GM18861 (cell line): ENCODE results near the gene BMPER.

ENCODE experiments used
- ATAC-seq: cut with Tn5 transposase; IDR thresholded peaks from one replicate; pipeline ENCODE4 v1.9.1; 2021; ENCODE audit not compliant: unreplicated experiment

Gene BMPER

DNA sequence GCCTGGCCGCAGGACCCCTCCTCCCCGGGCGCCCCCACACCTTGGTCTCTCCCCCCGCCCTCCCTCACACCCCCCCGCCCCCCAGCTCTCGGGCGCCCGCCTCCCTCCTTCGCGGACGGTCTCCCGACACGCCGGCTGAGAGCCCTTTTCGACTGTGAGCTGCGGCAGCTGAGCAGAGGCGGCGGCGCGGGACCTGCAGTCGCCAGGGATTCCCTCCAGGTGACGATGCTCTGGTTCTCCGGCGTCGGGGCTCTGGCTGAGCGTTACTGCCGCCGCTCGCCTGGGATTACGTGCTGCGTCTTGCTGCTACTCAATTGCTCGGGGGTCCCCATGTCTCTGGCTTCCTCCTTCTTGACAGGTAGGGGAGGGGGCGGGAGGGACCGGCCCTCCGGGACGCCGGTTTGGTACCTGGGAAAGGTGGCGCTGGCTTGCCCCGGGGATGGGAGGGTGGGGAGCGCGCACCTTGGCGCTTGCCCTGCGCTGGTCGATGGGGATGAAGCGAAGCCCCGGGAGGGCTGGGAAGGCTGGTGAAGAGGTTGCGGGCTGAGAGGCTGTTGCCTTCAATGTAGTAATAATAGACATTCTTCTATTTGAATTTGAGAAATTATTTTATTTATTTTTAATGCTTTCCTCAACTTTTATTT is at the start of gene BMPER:
TSS of gene BMPER (plus strand) at position 151 of the 644 bp plus-strand sequence. CDS start at position 226, 75 bp downstream.
- no peak for ATAC-seq

DNA sequence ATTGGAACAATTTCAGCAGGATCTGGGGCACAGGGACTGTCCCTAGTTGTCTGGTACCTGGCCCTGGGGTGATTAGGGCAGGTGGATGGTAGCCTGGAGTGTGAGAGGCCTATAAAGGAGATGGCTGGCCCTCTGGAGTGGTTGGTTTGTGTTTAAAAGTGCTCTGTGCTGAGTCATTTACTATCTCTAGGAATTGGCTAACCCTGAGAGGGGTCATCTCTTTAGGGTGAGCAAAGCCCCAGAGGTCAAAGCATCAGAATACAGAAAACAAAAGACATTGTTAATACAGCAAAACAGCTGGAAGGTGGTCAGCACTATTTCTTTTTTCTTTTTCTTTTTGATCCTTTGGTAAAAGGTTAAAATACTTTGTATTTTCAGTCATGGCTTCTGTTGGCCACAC is 43.4 kb upstream of the BMPER start:
- no peak for ATAC-seq

DNA sequence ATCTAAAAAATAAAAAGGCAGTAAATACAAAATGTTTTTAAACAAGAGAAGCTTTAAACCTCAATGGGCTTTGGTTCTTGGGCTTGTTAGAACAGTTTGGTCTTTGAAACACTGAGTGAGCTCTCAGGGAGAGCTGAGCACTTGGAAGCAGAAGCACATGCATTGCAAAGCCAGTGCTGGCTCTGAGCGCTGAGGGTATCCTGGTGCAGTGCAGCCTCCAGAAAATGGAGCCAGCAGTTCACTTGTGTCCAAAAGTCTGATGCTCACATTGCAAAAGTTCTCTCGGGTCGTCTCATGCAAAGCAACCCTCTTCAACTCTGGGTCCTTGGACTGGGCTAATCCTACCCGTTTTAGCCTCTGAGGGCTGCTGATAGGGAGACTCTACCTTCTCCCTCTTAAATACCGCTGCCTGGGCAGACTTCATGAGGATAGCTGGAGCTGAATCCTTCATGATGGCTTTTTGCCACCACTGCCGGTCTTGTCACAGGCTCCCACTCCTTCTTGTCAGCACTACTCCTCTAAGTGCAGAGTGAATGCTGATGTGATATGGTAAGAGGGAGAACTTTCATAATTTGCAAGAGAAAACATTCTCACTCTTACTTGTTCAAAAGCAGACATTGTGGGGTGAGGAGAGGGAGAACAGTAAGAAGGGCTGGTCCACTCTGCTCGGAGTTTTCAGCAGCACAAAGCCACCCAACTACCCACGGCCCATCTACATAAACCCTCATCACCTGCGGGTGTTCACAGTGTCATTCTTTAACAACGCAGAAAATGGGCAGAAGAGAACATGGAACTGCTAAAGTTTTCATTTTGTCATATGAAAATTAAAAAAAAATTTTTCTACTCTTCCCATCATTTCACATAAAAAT is 42.2 kb upstream of the BMPER start:
- no peak for ATAC-seq

DNA sequence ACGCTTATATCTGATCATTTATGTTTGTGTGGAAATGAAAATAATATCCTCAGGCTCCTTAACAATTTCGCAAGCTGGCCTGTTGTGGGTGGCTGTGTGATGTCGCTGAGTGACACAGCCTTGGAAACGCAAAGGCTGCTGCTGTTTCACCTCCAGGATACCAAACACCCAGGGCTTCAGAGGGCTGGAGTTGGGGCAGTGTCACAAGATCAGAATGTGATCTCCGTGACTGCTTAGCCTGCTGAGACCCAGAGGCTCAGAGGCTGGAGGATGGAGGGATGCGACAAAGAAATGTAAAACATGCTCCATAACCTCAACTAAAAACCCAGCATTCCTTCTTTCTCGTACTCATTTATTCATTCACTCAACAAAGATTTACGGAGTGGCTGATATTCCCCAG is 37.2 kb upstream of the BMPER start:
- no peak for ATAC-seq

DNA sequence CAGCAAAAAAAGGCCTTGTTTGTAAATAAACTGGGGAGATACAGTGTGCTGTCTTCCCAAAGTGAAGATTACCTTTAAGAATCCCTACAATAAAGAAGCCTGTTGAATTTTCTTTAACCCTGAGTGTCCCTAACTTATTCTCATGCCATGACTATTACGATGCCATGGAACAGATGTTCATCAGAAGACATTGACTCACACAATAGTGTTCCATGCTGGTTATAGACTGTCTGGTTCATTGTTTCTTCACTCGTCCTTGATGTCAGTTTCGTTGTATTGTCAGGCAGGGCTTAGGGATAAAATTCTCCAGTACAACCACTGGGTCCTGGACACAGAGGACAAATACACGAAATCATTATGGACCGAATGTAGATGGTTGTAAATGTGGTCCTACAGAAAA is 36.2 kb upstream of the BMPER start:
- no peak for ATAC-seq

DNA sequence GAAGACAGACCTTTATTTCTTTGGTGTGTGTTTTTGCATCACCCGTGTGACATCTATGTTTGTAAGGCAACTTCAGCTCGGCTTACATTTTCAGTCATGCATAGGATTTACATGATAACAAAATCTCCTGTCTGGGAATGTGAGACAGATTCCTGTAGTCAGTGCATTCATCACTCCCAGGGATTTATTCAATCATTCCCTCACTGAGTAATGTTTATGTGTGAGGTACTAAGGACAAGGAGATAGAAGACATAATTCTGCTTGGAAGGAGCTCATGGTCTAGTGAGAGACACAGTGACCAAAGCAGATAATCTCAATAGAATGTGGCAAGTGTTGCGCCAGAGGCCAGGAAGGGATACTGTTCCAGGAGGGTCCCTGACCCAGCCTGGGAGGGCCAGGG is 35.2 kb upstream of the BMPER start:
- no peak for ATAC-seq

DNA sequence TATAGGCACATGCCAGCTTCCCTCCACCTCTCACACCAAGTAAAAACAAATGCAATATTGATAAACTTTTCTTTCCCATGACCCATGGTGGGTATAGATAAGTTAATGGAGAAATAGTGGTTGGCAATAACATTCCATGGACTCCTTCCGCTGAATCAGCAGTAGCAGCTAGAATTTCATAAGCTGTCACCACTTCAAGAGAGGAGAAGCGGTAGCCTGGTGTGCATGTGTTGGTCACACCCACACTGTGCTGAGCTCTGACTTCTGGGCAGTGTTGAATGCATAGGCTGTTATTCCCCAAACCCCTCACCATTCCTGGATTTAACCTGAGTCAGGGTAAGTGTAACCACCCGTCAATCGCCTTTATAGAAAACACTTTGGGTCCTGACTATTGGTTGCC is 32.5 kb upstream of the BMPER start:
- ATAC-seq: no peak

DNA sequence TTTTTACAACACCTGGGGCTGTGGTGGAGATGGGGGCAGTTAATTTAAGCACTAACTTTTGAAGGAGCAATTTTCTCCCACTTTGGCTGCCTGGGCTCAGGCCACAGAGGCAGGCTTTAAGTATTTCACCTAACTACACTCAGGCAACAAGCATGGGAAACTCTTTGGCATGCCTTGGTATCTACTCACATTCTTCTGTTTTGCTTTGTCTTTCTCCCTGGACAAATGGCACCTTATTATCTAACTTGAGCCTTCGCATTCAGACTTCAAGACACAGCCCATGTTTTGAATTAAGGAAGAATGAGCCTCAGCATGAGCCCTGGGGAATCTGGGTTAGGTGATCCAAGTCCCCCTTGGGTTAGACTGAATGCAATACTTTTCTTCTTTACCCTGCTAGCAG is 31.8 kb upstream of the BMPER start:
- ATAC-seq: no peak

DNA sequence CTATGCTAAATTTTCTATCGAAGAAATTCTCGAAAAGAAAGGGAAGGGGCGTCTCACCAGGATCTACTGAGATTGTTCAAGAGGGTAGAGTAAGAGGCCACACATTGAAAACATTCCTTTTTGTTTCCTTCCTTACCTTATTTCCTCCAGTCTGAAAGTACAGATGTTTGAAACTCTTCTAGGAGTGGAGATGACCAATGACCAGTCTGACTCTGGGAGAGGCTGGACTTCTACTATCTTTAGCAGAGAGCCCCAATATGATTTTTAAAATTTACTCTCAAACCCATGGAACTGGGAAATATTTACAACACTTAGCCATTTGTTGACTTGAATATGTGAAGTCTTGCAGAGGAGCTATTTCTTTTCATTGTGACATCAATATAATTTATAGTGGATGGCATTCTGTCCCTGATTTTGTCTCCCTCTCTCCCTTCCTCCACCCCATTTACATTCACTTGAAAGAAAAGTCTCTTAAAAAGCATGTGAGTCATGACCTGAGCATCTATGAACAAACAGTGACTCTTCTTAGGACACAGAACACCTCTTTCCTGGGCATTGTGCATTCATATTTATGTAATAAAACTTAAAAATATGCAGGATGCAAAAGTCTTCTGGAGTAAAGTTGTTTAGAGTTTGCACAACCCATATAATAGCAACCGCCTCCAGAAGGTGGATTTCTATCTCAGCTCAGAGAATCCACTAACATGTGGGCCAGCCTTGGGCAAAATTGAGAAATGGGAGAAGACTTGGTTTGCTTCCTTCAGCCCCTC is 31.2 kb upstream of the BMPER start:
- ATAC-seq: no peak

DNA sequence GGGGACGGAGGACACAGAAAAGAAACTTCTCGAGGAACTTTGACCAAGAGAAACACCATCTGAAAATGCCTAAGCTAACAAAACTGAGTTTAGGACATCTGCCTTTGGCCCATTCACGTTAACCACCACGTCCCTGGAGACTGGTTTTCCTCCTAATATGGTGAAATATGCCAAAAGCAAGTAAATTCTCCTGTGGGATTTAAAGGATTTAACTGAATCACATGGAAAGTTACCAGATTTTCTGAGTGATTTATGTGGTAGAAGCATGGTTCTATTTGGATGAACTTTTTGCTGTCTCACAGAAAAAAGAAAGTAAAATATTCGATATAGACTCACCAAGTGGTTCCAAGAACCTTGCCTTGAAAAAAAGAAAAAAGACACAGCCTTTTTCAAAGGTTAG is 30.4 kb upstream of the BMPER start:
- no peak for ATAC-seq

DNA sequence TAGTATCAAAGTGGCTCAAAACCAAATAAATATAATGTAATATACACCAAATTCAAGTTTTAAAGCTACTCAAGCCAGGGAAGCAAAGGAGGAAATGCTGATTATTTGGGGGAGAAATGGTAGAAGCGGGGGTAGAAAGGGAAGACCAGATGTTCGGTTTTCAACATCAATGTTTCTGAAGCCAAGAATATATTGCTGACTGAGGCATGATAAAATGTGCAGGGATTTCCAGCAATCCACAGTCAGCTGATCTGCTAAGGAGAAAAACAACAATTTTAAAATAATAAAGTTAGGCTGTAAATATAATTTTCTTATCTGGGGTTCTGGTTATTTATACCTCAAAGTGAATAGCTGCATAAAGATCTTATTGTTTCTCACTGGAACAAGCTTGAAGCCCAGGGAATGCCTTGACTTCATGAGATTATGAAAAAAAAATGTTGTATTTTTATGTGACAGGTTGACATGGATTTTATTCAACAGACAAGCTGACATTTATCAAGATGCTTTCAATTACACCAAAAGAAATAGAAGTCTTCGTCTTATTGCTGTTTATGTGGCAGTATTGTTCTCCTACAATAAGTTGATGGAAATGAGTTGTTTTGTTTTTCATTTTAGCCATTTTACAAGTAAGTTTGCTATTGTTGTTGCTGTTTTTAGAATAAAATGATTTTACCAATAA is 28.6 kb upstream of the BMPER start:
- ATAC-seq: no peak

DNA sequence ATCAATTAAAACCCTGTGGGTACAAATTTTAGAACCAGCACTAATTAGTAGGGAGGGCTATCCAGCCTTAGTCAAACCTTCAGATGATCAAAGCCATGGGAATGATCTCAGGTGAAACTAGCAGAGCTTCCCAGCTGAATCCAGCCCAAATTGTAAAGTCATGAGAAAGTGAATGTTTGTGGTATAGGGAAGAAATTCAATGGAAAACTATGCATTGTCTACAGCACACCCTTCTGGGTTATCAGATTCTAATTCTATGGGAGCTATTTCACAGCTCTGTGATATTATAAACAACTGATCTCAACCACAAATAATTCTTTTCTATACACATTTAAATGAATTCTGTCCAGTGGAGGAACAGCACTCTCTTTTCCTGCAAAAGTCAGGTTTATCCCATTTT is 24.6 kb upstream of the BMPER start:
- ATAC-seq: no peak

DNA sequence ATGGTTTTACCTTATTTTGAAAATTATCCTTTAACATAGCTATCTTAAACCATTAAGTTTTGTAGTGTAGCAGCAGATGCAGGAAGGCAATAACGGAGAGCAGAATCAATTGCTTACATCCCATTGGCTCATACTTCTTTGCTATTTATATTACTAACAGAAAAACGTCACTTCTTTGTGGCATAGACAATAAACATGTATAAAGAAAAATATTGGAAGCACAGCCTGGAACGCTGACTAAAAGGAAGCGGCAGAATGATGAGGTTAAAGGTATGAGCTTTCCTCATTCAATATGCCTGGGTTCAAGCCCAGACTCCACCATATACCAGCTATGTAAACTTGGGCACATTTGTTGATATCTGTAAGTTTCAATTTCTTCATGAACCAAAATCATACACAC is 24.0 kb upstream of the BMPER start:
- no peak for ATAC-seq

DNA sequence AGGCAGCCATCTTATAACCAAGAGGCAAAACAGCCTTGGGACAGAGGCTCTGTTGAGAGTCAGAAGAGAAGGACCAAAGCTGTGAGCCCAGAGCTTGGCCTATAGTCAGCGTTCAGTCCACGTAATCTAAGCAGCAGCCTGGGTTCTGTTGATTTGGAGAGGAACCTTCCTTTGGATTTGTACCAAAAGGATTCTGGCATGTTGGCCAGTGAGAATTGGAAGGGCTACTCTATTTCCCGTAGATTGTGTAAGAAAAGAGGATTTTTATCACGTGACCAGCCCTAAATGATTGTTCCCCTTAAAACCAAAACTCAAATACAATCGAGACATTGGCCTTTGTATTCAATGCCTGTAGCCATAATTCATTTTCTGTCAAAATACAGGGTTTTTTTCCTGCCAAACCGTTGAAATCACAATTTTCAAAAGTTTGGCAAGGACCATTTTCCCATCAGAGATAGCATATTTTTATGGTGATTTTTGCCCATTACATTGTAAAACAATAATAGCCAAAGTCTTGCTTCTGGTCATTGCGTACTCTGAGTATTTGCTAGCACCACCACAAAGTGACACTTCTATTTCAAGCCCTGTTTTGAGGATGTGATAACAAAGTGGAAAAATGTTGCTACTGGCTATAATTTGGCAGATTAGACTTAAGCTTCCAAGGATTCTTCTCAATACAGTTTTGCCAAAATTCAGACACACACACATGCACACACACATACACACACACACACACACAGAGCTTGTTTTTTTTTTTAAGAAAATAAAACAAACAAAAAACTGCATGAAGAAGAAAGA is 23.1 kb upstream of the BMPER start:
- ATAC-seq: no peak

DNA sequence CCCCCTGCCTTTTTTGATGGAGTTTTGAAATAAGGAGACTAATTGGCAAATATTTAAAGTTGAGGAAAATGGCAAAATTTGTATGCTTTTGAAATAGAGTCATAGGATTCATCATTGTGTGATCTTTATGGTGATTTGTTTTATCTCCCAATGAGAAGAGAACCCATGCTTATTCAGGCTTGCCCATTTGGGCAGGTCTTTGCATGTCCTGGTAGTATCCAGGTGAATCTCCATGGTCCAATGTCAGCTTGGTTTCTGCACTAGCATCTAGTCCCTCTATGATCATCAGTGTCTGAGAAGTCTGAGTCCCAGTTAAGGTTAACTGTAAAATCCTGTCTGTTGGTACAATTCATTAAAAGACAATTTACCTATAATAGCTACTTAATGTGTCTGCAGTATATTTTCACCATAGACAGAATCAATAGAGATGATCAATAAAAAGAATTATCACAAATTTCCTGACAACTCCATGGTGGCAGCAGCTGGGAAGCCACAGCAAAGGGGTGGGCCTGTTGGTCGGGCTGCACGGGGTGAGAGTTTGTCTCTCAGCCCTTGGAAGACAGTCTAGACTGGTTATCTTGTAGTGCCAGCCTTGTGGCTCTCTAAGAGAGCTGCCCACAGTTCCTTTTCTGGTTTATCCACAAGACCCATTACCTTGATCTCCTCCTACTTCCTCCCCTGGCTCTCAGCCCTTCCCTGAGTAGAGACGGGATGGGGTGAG is 22.2 kb upstream of the BMPER start:
- ATAC-seq: no peak

DNA sequence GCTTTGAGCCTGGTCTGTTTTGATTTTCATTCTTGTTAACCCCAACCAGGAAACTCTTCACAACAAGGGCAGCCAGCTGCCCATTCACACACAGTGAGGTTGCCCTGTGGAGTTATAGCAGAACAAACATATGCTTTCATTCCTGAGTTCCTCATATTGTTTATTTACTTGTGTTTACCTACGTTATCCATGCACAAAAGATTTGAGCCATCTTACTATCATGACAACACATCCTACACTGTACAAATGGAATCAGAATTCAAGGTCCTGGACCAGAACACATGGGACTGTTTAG is 21.7 kb upstream of the BMPER start:
- ATAC-seq: no peak

DNA sequence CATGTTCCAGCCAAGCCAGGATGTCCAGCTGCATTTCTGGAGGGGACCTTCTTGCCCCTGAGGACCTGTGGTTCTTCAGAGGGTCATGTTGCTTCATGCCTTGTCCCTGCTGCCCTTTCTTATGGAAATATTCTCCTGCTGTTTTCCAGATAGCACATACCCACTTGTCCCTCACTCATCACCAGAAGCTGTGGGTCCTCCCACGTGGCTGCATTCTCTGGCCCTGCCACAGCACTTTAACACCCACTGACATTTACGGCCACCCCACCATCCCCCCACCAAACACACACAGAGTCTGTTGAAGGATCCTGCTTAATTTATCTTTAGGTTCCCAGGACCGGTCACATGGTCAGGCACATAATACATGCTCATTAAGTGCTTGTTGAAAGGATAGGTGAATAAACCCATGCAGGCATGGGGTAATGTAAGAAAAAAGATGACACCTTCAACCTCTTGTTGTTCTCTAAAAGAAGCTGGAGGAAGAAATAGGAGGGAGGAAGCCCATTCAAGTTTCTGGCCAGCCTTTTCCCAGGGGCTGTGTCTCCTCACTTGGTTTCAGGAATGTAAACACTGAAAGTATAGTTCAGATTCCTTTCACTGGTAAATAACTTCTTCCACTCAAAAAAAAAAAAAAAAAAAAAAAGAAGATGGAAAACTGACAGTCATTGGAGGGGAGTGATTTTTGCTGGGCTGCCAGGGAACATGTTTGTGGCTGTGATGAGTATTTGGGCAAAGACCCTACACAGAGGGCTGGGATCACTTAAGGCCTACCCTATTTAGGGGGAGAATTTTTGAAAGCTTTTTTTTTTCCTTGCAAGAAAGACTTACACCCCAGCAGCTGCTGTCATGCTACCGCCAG is 19.8 kb upstream of the BMPER start:
- no peak for ATAC-seq

DNA sequence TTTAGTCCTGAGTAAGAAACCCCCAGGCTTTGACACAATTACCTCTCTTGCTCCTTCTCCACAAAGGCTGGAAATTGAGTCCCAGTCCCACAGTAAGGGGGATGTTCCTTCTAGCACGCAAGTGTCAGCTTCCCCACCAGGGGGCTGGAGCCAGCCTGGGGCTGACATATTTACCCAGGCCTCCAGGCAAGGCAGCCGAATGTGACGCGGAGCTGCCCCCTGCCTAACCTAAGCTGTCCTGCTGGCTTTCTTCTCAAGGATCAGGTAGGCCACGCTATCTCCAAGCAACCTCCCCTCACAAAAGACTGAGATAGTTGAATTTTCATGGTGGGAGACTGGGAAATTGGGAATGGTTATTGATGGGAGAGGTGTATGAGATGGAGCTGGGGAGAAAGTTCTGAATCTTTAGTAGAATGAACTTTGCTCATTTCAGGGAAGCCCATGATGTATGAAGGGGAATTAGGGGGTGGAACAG is 19.2 kb upstream of the BMPER start:
- no peak for ATAC-seq
